GM23338 (cell line): Measurements from ENCODE around the gene ERBB4.

ENCODE experiments used
- CREB1 ChIP-seq: fragments of 250-450 bp; sonication (Bioruptor Pico); IDR thresholded peaks from 2 replicates; pipeline ENCODE4 v1.5.0; 2020; ENCODE audit warnings: low read depth, mild to moderate bottlenecking, moderate library complexity
- EZH2 ChIP-seq: fragments of 200-600 bp; sonication (generic); IDR thresholded peaks from one replicate; pipeline ENCODE4 v1.8.0; 2017; ENCODE audit warnings: antibody characterized with exemption, mild to moderate bottlenecking, low read depth; ENCODE audit not compliant: unreplicated experiment
- EZH2phosphoT487 ChIP-seq: fragments of 200-600 bp; sonication (generic); IDR thresholded peaks from one replicate; pipeline ENCODE4 v1.8.1; 2018; ENCODE audit warnings: antibody characterized with exemption; ENCODE audit not compliant: unreplicated experiment
- JUNB ChIP-seq: IDR thresholded peaks from one replicate; pipeline ENCODE4 v1.6.1; 2016; ENCODE audit warnings: antibody characterized with exemption; ENCODE audit not compliant: unreplicated experiment
- POLR2AphosphoS5 ChIP-seq: IDR thresholded peaks from 2 replicates; pipeline ENCODE4 v1.6.1; 2016; ENCODE audit warnings: antibody characterized with exemption, low read depth
- STAT1 ChIP-seq: IDR thresholded peaks from one replicate; pipeline ENCODE4 v1.6.1; 2016; ENCODE audit warnings: antibody characterized with exemption; ENCODE audit not compliant: unreplicated experiment
- ZNF114 ChIP-seq: fragments of 250-450 bp; sonication (Bioruptor Pico); IDR thresholded peaks from 2 replicates; pipeline ENCODE4 v1.5.0; 2020; ENCODE audit warnings: mild to moderate bottlenecking, moderate library complexity
- ZNF331 ChIP-seq: fragments of 250-450 bp; sonication (Bioruptor Pico); IDR thresholded peaks from 2 replicates; pipeline ENCODE4 v1.5.0; 2020; ENCODE audit warnings: low read depth, mild to moderate bottlenecking, moderate library complexity
- TF ChIP-seq, protein P1 (sequence below), 2 experiments: fragments of 200-600 bp in 1 of 2; sonication (generic) in 1 of 2; conservative IDR thresholded peaks; 2 replicates each; pipeline versions ENCODE4 v1.5.1 to v1.6.1; 2016 to 2017; ENCODE audit warnings: antibody characterized with exemption in 2 of 2, low read depth in 2 of 2, mild to moderate bottlenecking in 2 of 2, moderate library complexity in 1 of 2
- TF ChIP-seq, protein P2 (sequence below): IDR thresholded peaks from one replicate; pipeline ENCODE4 v1.6.1; 2018; ENCODE audit warnings: antibody characterized with exemption; ENCODE audit not compliant: unreplicated experiment
- TF ChIP-seq, protein P3 (sequence below): IDR thresholded peaks from 2 replicates; pipeline ENCODE4 v1.6.1; 2016; ENCODE audit warnings: antibody characterized with exemption

DNA sequence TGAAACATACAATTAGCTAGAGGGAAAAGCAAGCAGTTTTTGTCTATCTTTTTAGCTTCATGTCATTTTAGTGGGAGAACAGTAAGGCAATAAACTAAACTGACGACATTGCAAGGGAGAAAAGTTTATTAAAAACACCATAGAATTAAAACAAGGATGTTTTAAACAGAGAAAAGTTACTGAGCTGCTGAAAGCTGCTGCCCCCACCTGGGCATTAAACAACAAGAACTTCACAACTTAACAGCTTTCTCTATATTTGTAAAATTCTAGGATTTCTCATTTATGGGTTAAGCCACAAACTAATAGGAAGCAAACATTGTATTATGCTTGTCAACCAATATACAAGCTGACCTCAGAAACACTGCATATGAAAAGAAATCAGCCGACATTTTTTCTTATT is 289.2 kb downstream of the ERBB4 start:
- TF ChIP-seq EZH2 = no peak
- TF ChIP-seq, protein P1, sequence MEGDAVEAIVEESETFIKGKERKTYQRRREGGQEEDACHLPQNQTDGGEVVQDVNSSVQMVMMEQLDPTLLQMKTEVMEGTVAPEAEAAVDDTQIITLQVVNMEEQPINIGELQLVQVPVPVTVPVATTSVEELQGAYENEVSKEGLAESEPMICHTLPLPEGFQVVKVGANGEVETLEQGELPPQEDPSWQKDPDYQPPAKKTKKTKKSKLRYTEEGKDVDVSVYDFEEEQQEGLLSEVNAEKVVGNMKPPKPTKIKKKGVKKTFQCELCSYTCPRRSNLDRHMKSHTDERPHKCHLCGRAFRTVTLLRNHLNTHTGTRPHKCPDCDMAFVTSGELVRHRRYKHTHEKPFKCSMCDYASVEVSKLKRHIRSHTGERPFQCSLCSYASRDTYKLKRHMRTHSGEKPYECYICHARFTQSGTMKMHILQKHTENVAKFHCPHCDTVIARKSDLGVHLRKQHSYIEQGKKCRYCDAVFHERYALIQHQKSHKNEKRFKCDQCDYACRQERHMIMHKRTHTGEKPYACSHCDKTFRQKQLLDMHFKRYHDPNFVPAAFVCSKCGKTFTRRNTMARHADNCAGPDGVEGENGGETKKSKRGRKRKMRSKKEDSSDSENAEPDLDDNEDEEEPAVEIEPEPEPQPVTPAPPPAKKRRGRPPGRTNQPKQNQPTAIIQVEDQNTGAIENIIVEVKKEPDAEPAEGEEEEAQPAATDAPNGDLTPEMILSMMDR (conservative IDR thresholded peaks at IDR 0.05; ENCODE audit: low read depth in 2 of 2) = peak; percentile 55 to 62
- no peak for TF ChIP-seq POLR2AphosphoS5
- no peak for TF ChIP-seq CREB1 (CRISPR knock-in tag)
- TF ChIP-seq, protein P2, sequence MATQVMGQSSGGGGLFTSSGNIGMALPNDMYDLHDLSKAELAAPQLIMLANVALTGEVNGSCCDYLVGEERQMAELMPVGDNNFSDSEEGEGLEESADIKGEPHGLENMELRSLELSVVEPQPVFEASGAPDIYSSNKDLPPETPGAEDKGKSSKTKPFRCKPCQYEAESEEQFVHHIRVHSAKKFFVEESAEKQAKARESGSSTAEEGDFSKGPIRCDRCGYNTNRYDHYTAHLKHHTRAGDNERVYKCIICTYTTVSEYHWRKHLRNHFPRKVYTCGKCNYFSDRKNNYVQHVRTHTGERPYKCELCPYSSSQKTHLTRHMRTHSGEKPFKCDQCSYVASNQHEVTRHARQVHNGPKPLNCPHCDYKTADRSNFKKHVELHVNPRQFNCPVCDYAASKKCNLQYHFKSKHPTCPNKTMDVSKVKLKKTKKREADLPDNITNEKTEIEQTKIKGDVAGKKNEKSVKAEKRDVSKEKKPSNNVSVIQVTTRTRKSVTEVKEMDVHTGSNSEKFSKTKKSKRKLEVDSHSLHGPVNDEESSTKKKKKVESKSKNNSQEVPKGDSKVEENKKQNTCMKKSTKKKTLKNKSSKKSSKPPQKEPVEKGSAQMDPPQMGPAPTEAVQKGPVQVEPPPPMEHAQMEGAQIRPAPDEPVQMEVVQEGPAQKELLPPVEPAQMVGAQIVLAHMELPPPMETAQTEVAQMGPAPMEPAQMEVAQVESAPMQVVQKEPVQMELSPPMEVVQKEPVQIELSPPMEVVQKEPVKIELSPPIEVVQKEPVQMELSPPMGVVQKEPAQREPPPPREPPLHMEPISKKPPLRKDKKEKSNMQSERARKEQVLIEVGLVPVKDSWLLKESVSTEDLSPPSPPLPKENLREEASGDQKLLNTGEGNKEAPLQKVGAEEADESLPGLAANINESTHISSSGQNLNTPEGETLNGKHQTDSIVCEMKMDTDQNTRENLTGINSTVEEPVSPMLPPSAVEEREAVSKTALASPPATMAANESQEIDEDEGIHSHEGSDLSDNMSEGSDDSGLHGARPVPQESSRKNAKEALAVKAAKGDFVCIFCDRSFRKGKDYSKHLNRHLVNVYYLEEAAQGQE = no peak
- TF ChIP-seq JUNB = no peak
- no peak for TF ChIP-seq EZH2phosphoT487
- no peak for TF ChIP-seq STAT1
- TF ChIP-seq, protein P3, sequence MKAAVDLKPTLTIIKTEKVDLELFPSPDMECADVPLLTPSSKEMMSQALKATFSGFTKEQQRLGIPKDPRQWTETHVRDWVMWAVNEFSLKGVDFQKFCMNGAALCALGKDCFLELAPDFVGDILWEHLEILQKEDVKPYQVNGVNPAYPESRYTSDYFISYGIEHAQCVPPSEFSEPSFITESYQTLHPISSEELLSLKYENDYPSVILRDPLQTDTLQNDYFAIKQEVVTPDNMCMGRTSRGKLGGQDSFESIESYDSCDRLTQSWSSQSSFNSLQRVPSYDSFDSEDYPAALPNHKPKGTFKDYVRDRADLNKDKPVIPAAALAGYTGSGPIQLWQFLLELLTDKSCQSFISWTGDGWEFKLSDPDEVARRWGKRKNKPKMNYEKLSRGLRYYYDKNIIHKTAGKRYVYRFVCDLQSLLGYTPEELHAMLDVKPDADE = no peak
- no peak for TF ChIP-seq ZNF331 (CRISPR knock-in tag)
- no peak for TF ChIP-seq ZNF114 (CRISPR knock-in tag)
